A549 (cell line): ENCODE measurements around the gene NCAPD3. TPM values are rescaled to one million over a fixed set of nuclear protein-coding genes. Genes with fewer than 3 reads are reported as not detected.

Experiments
- ATAC-seq, 2 experiments: fragments of 200-7000 bp in 1 of 2; fragments of >200 bp in 1 of 2; cut with Nextera tagmentation in 1 of 2; cut with Tn5 transposase in 1 of 2; 3 replicates each; pipeline versions ENCODE4 v1.8.0 to v1.9.1; 2018 to 2020; ENCODE audit warnings: mild to moderate bottlenecking in 1 of 2, moderate library complexity in 1 of 2
- CTCF ChIA-PET: fragments of 300-600 bp; sonication (Branson Sonifier 250); formaldehyde crosslinking; extraction: SDS; loops from one replicate; lab custom pipeline; 2021; ENCODE audit warnings: antibody characterized with exemption, inconsistent platforms; lab: Yijun Ruan, JAX
- POLR2A ChIA-PET: fragments of 350-600 bp; formaldehyde crosslinking; extraction: SDS; loops from one replicate; lab custom pipeline; 2021; ENCODE audit warnings: antibody characterized with exemption, inconsistent platforms; lab: Yijun Ruan, JAX
- DNase-seq, 2 experiments: peaks; one replicate each; pipeline versions ENCODE4 v3.0.0 to v3.0.0-alpha.2; 2011 to 2016; ENCODE audit warnings: low read depth in 1 of 2, low spot score in 1 of 2
- FAIRE-seq: peaks from 2 replicates; lab custom pipeline; 2011; peaks lifted over from hg19 to GRCh38; lab: Jason Lieb, UNC
- H3K27ac ChIP-seq, 2 experiments: fragments of >200 bp; sonication (Bioruptor Twin); formaldehyde crosslinking; 3 replicates each; pipeline ENCODE4 v1.5.1; 2016 to 2017
- H3K4me1 ChIP-seq: fragments of >200 bp; sonication (Bioruptor Twin); formaldehyde crosslinking; 3 replicates; pipeline ENCODE4 v1.6.1; 2016
- H3K4me2 ChIP-seq: fragments of >200 bp; sonication (Bioruptor Twin); formaldehyde crosslinking; 3 replicates; pipeline ENCODE4 v1.6.1; 2016
- H3K4me3 ChIP-seq: fragments of >200 bp; sonication (Bioruptor Twin); formaldehyde crosslinking; 3 replicates; pipeline ENCODE4 v1.5.1; 2016
- H3K9me3 ChIP-seq: fragments of >200 bp; sonication (Bioruptor Twin); formaldehyde crosslinking; 3 replicates; pipeline ENCODE4 v1.6.1; 2016
- ATOH8 ChIP-seq: fragments of 250-450 bp; sonication (Bioruptor Pico); IDR thresholded peaks from 2 replicates; pipeline ENCODE4 v1.5.0; 2020; ENCODE audit warnings: low read depth, mild to moderate bottlenecking, moderate library complexity
- BHLHE40 ChIP-seq: IDR thresholded peaks from 2 replicates; pipeline ENCODE4 v1.6.1; 2012; ENCODE audit warnings: low read depth, low read length, inconsistent platforms
- CBX8 ChIP-seq: fragments of 200-600 bp; sonication (generic); IDR thresholded peaks from 2 replicates; pipeline ENCODE4 v1.6.1; 2016
- CEBPB ChIP-seq, 2 experiments: fragments of >200 bp in 1 of 2; sonication (Bioruptor Twin) in 1 of 2; formaldehyde crosslinking in 1 of 2; IDR thresholded peaks; 2 replicates each; pipeline ENCODE4 v1.6.1; 2012 to 2016
- CHD2 ChIP-seq: fragments of 150-350 bp; IDR thresholded peaks from 2 replicates; pipeline ENCODE4 v1.6.1; 2014; ENCODE audit warnings: low read length; ENCODE audit not compliant: partially characterized antibody
- CTCF ChIP-seq: fragments of >200 bp; sonication (Bioruptor Twin); formaldehyde crosslinking; IDR thresholded peaks from 3 replicates; pipeline ENCODE4 v1.5.1; 2016
- EHF ChIP-seq: fragments of 250-450 bp; sonication (Bioruptor Pico); IDR thresholded peaks from 2 replicates; pipeline ENCODE4 v1.5.0; 2020; ENCODE audit warnings: mild to moderate bottlenecking
- FOSB ChIP-seq: fragments of 250-450 bp; sonication (Bioruptor Pico); IDR thresholded peaks from 2 replicates; pipeline ENCODE4 v1.5.0; 2020; ENCODE audit warnings: mild to moderate bottlenecking, moderate library complexity
- FOSL2 ChIP-seq, 2 experiments: fragments of 450-650 bp in 1 of 2; fragments of >200 bp in 1 of 2; sonication (Bioruptor Twin) in 1 of 2; formaldehyde crosslinking; IDR thresholded peaks; 2 replicates each; pipeline versions ENCODE4 v1.5.0 to v1.6.1; 2016 to 2020; ENCODE audit warnings: mild to moderate bottlenecking in 1 of 2, moderate library complexity in 1 of 2
- GATA3 ChIP-seq: IDR thresholded peaks from 2 replicates; pipeline ENCODE4 v1.6.1; 2012; ENCODE audit warnings: borderline replicate concordance
- HDAC2 ChIP-seq: fragments of 200-600 bp; sonication (generic); IDR thresholded peaks from 2 replicates; pipeline ENCODE4 v1.6.1; 2016
- HOXA7 ChIP-seq: fragments of 250-450 bp; sonication (Bioruptor Pico); IDR thresholded peaks from 2 replicates; pipeline ENCODE4 v1.5.0; 2020; ENCODE audit warnings: mild to moderate bottlenecking, moderate library complexity
- HOXB13 ChIP-seq: fragments of 250-450 bp; sonication (Bioruptor Pico); IDR thresholded peaks from 2 replicates; pipeline ENCODE4 v1.5.0; 2020; ENCODE audit warnings: low read depth, mild to moderate bottlenecking, moderate library complexity
- JUNB ChIP-seq: fragments of >200 bp; sonication (Bioruptor Twin); formaldehyde crosslinking; IDR thresholded peaks from 2 replicates; pipeline ENCODE4 v1.6.1; 2016
- KDM5A ChIP-seq: fragments of 200-600 bp; sonication (generic); IDR thresholded peaks from 2 replicates; pipeline ENCODE4 v1.6.1; 2016; ENCODE audit warnings: antibody characterized with exemption, mild to moderate bottlenecking
- MYC ChIP-seq: IDR thresholded peaks from 2 replicates; pipeline ENCODE4 v1.6.1; 2012; ENCODE audit warnings: mild to moderate bottlenecking, inconsistent platforms, low read length, improper control_type of control experiment, borderline replicate concordance
- NFE2L2 ChIP-seq: fragments of 150-350 bp; conservative IDR thresholded peaks from 2 replicates; pipeline ENCODE4 v1.6.1; 2014; ENCODE audit warnings: low read length
- NR3C1 ChIP-seq: fragments of >200 bp; sonication (Bioruptor Twin); formaldehyde crosslinking; IDR thresholded peaks from 3 replicates; pipeline ENCODE4 v1.6.1; 2017
- PHF8 ChIP-seq: fragments of 200-600 bp; sonication (generic); IDR thresholded peaks from 2 replicates; pipeline ENCODE4 v1.6.1; 2016; ENCODE audit warnings: low read depth, mild to moderate bottlenecking, antibody characterized with exemption, moderate library complexity, borderline replicate concordance
- POLR2A ChIP-seq: IDR thresholded peaks from 2 replicates; pipeline ENCODE4 v1.6.1; 2012; ENCODE audit warnings: mild to moderate bottlenecking, low read length
- POLR2AphosphoS2 ChIP-seq: conservative IDR thresholded peaks from 2 replicates; pipeline ENCODE4 v1.6.1; 2012; ENCODE audit warnings: low read length, improper control_type of control experiment, inconsistent platforms
- RAD21 ChIP-seq, 2 experiments: fragments of >200 bp in 1 of 2; sonication (Bioruptor Twin) in 1 of 2; formaldehyde crosslinking in 1 of 2; IDR thresholded peaks in 1 of 2; conservative IDR thresholded peaks in 1 of 2; 2 replicates in 1 of 2; 3 replicates in 1 of 2; pipeline ENCODE4 v1.6.1; 2012 to 2018; ENCODE audit warnings: inconsistent platforms in 1 of 2
- RARB ChIP-seq: fragments of 250-450 bp; sonication (Bioruptor Pico); IDR thresholded peaks from 2 replicates; pipeline ENCODE4 v1.8.0; 2021; ENCODE audit warnings: mild to moderate bottlenecking, moderate library complexity
- RCOR1 ChIP-seq: fragments of 150-350 bp; IDR thresholded peaks from 2 replicates; pipeline ENCODE4 v1.6.1; 2014; ENCODE audit warnings: antibody characterized with exemption, low read length, low read depth
- SMC3 ChIP-seq: fragments of >200 bp; sonication (Bioruptor Twin); formaldehyde crosslinking; IDR thresholded peaks from 3 replicates; pipeline ENCODE4 v1.6.1; 2018; ENCODE audit warnings: inconsistent platforms
- SREBF2 ChIP-seq: fragments of 450-650 bp; IDR thresholded peaks from 2 replicates; pipeline ENCODE4 v1.6.1; 2014; ENCODE audit warnings: mild to moderate bottlenecking, moderate library complexity
- TP53 ChIP-seq: fragments of 250-450 bp; sonication (Bioruptor Pico); IDR thresholded peaks from 2 replicates; pipeline ENCODE4 v1.5.0; 2021; ENCODE audit warnings: mild to moderate bottlenecking, moderate library complexity
- ZC3H11A ChIP-seq: fragments of 450-650 bp; IDR thresholded peaks from 2 replicates; pipeline ENCODE4 v1.6.1; 2014; ENCODE audit warnings: antibody characterized with exemption, mild to moderate bottlenecking
- ZNF302 ChIP-seq: fragments of 250-450 bp; sonication (Bioruptor Pico); IDR thresholded peaks from 2 replicates; pipeline ENCODE4 v1.9.0; 2021; ENCODE audit warnings: inconsistent platforms, mild to moderate bottlenecking, moderate library complexity
- WGBS: methylation state at CpG from one replicate; pipeline ENCODE4 v1.1.6; 2017; ENCODE audit errors: missing lambda C conversion rate; 5-methylcytosine and 5-hydroxymethylcytosine counted together
- polyA plus RNA-seq, 4 experiments: library from polyadenylated mRNA; depleted of rRNA in 3 of 4; stranded (reverse); fragments of >200 nt; fragmentation: RNase III in 1 of 4; extraction: RNeasy Plus Mini Kit Qiagen cat#74134 plus additional on column Dnase treatment in 1 of 4; gene quantifications; 2 replicates in 3 of 4; 3 replicates in 1 of 4; pipeline ENCODE4 v1.2.3, GENCODE V29; 2011 to 2017
- TF ChIP-seq, protein P1 (sequence below): IDR thresholded peaks from 2 replicates; pipeline ENCODE4 v1.6.1; 2012
- TF ChIP-seq, protein P2 (sequence below): fragments of 150-350 bp; IDR thresholded peaks from 2 replicates; pipeline ENCODE4 v1.6.1; 2014; ENCODE audit warnings: low read depth, mild to moderate bottlenecking, low read length

Gene NCAPD3
- polyA plus RNA-seq, 2 of the 4 experiments (the other 2 are of a cell fraction) = 26.6 to 36.0 TPM

GRCh38 chr11:134246678-134247077, 22.9 kb upstream of the NCAPD3 start:
- no peak for DNase-seq
- 97% methylated on average over 4 of the region's 4 CpGs for WGBS
- TF ChIP-seq MYC = no peak
- no peak for TF ChIP-seq EHF (CRISPR knock-in tag)
- no peak for TF ChIP-seq FOSB (CRISPR knock-in tag)
- TF ChIP-seq, protein P1, sequence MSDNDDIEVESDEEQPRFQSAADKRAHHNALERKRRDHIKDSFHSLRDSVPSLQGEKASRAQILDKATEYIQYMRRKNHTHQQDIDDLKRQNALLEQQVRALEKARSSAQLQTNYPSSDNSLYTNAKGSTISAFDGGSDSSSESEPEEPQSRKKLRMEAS = no peak
- no peak for TF ChIP-seq FOSL2 (IDR thresholded peaks at IDR 0.05)
- TF ChIP-seq FOSL2 (CRISPR knock-in tag; IDR thresholded peaks at IDR 0.05) = no peak
- TF ChIP-seq SREBF2 = no peak
- TF ChIP-seq POLR2AphosphoS2 = no peak
- no peak for TF ChIP-seq GATA3
- TF ChIP-seq TP53 (CRISPR knock-in tag) = no peak
- no peak for TF ChIP-seq RAD21 (conservative IDR thresholded peaks at IDR 0.05 in 1 of 2, IDR thresholded peaks at IDR 0.05 in 1 of 2)
- TF ChIP-seq JUNB = no peak
- no peak for TF ChIP-seq CTCF
- no peak for TF ChIP-seq RARB (CRISPR knock-in tag)
- no peak for TF ChIP-seq ZNF302 (CRISPR knock-in tag)

GRCh38 chr11:134246100-134246499, 22.3 kb upstream of the NCAPD3 start:
- Histone ChIP-seq H3K4me3 (no peak overlapping the region), H3K4me1 (no peaks in the 10 kb centered on the region), H3K27ac (no peak overlapping the region), H3K4me2 (no peak overlapping the region), H3K9me3 (no peaks in the 10 kb centered on the region)
- WGBS = 95% methylated on average over 4 of the region's 11 CpGs
- POLR2A ChIA-PET = no interaction called here
- CTCF ChIA-PET = no interaction called here
- FAIRE-seq (no peak), DNase-seq (no peak), ATAC-seq (no peak)
- TF ChIP-seq RARB (CRISPR knock-in tag) (no peak), NFE2L2 (no peak), POLR2AphosphoS2 (no peak), POLR2A (no peak), PHF8 (no peak), ZC3H11A (no peak), HDAC2 (no peak), CEBPB (IDR thresholded peaks at IDR 0.05) (no peak), NR3C1 (no peak), RCOR1 (no peak), CHD2 (no peak)

More at GRCh38 chr11:134246678-134247077, 22.9 kb upstream of the NCAPD3 start:
- Histone ChIP-seq H3K4me3 (no peak overlapping the region), H3K27ac (no peak overlapping the region), H3K4me2 (no peak overlapping the region), H3K4me1 (no peaks in the 10 kb centered on the region), H3K9me3 (no peaks in the 10 kb centered on the region)
- ATAC-seq = no peak
- ChIA-PET CTCF (no interaction called here), POLR2A (no interaction called here)
- no peak for FAIRE-seq

GRCh38 chr11:134245434-134245833, 21.7 kb upstream of the NCAPD3 start:
- Histone ChIP-seq H3K4me1 (no peaks in the 10 kb centered on the region), H3K4me2 (no peak overlapping the region), H3K27ac (no peak overlapping the region), H3K9me3 (no peaks in the 10 kb centered on the region), H3K4me3 (no peak overlapping the region)
- ChIA-PET CTCF (interaction anchor here (1.4 to 2.1 kb wide), 4 partner anchors 9 to 195 kb away, joined by 5 to 12 read pairs (median 6); partner anchors contain the start of genes ACAD8 and THYN1), POLR2A (no interaction called here)
- ATAC-seq (no peak), DNase-seq (no peak), FAIRE-seq (no peak)
- WGBS = 93% methylated on average over 7 of the region's 14 CpGs
- no peak for TF ChIP-seq HOXA7 (CRISPR knock-in tag)
- TF ChIP-seq ATOH8 (CRISPR knock-in tag) = no peak
- TF ChIP-seq, protein P2, sequence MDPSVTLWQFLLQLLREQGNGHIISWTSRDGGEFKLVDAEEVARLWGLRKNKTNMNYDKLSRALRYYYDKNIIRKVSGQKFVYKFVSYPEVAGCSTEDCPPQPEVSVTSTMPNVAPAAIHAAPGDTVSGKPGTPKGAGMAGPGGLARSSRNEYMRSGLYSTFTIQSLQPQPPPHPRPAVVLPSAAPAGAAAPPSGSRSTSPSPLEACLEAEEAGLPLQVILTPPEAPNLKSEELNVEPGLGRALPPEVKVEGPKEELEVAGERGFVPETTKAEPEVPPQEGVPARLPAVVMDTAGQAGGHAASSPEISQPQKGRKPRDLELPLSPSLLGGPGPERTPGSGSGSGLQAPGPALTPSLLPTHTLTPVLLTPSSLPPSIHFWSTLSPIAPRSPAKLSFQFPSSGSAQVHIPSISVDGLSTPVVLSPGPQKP = no peak
- TF ChIP-seq CBX8 = no peak
- TF ChIP-seq BHLHE40 = no peak
- TF ChIP-seq CEBPB (IDR thresholded peaks at IDR 0.05) = no peak
- no peak for TF ChIP-seq CTCF
- TF ChIP-seq CHD2 = no peak
- no peak for TF ChIP-seq SMC3
- TF ChIP-seq TP53 (CRISPR knock-in tag) = no peak
- TF ChIP-seq ZC3H11A = no peak
- TF ChIP-seq, protein P1 = no peak
- TF ChIP-seq HOXB13 (CRISPR knock-in tag) = no peak
- TF ChIP-seq KDM5A = no peak
- no peak for TF ChIP-seq HDAC2
